OCI-LY7 (cell line): ENCODE results near the gene TFIP11. TPM values are rescaled to one million over a fixed set of nuclear protein-coding genes. Genes with fewer than 3 reads are reported as not detected.

Experiments used
- BruUV-seq: library from RNA; stranded (reverse); fragments of 400-500 nt; replicated peaks from 2 replicates; lab custom pipeline; 2021; lab: Mats Ljungman, UMichigan
- CTCF ChIA-PET: fragments of 300-600 bp; sonication (Branson Sonifier 250); formaldehyde crosslinking; loops from one replicate; lab custom pipeline; 2022; ENCODE audit warnings: antibody characterized with exemption; ENCODE audit not compliant: unreplicated experiment; lab: Charles Lee
- POLR2A ChIA-PET: fragments of 300-600 bp; sonication (Branson Sonifier 250); formaldehyde crosslinking; loops from one replicate; lab custom pipeline; 2022; ENCODE audit warnings: antibody characterized with exemption; lab: Charles Lee
- DNase-seq: peaks from one replicate; pipeline ENCODE4 v3.0.0-alpha.2; 2015; ENCODE audit warnings: low spot score
- H2AFZ ChIP-seq: fragments of 200-600 bp; sonication (generic), shearing (Covaris generic); 2 replicates; pipeline ENCODE4 v1.6.1; 2014; ENCODE audit warnings: mild to moderate bottlenecking, antibody characterized with exemption, low read length, moderate library complexity
- H3K27ac ChIP-seq: fragments of 200-600 bp; sonication (generic); 2 replicates; pipeline ENCODE4 v1.5.1; 2014; ENCODE audit warnings: mixed run types, low read depth, mild to moderate bottlenecking, moderate library complexity, low read length, inconsistent platforms; ENCODE audit not compliant: poor library complexity, severe bottlenecking
- H3K36me3 ChIP-seq: fragments of 200-600 bp; sonication (generic); 2 replicates; pipeline ENCODE4 v1.6.1; 2014; ENCODE audit warnings: mild to moderate bottlenecking, antibody characterized with exemption, low read length, moderate library complexity, mixed read lengths; ENCODE audit not compliant: insufficient read depth
- H3K4me1 ChIP-seq: fragments of 200-600 bp; sonication (generic); 2 replicates; pipeline ENCODE4 v1.5.1; 2014; ENCODE audit warnings: mild to moderate bottlenecking, low read length; ENCODE audit not compliant: insufficient read depth, poor library complexity, severe bottlenecking
- H3K4me2 ChIP-seq: fragments of 200-600 bp; sonication (generic); 2 replicates; pipeline ENCODE4 v1.6.1; 2014; ENCODE audit warnings: mild to moderate bottlenecking, low read length
- H3K4me3 ChIP-seq: fragments of 200-600 bp; sonication (generic); 2 replicates; pipeline ENCODE4 v1.5.1; 2014; ENCODE audit warnings: mild to moderate bottlenecking, low read depth, low read length; ENCODE audit not compliant: poor library complexity, severe bottlenecking
- H3K79me2 ChIP-seq: fragments of 200-600 bp; sonication (generic); 2 replicates; pipeline ENCODE4 v1.6.1; 2016; ENCODE audit warnings: low read depth, mild to moderate bottlenecking, low read length, moderate library complexity, mixed read lengths; ENCODE audit not compliant: insufficient read depth
- H3K9me2 ChIP-seq: fragments of 200-600 bp; sonication (generic); 2 replicates; pipeline ENCODE4 v1.6.1; 2016; ENCODE audit warnings: mild to moderate bottlenecking, low read length, mixed read lengths; ENCODE audit not compliant: insufficient read depth
- H3K9me3 ChIP-seq: fragments of 200-600 bp; sonication (generic); 2 replicates; pipeline ENCODE4 v1.6.1; 2014; ENCODE audit warnings: mild to moderate bottlenecking, mixed run types, low read length, mixed read lengths
- H4K20me1 ChIP-seq: fragments of 200-600 bp; sonication (generic); 2 replicates; pipeline ENCODE4 v1.6.1; 2014; ENCODE audit warnings: mild to moderate bottlenecking, antibody characterized with exemption, low read length, moderate library complexity, mixed read lengths; ENCODE audit not compliant: insufficient read depth
- CTCF ChIP-seq: fragments of 200-600 bp; sonication (generic); conservative IDR thresholded peaks from 2 replicates; pipeline ENCODE4 v1.5.1; 2014; ENCODE audit warnings: mild to moderate bottlenecking, antibody characterized with exemption, low read length, moderate library complexity, mixed read lengths
- EZH2phosphoT487 ChIP-seq: fragments of 200-600 bp; sonication (generic); IDR thresholded peaks from 2 replicates; pipeline ENCODE4 v1.6.1; 2018; ENCODE audit warnings: low read depth, borderline replicate concordance, mild to moderate bottlenecking, mixed run types, antibody characterized with exemption, low read length, moderate library complexity, mixed read lengths
- intact Hi-C: fragments of 100-400 bp; cut with micrococcal nuclease; formaldehyde crosslinking; loops from one replicate; pipeline ENCODE4 v1.10.0; 2022; ENCODE audit not compliant: unreplicated experiment
- total RNA-seq, 2 experiments: library from RNA; depleted of rRNA in 1 of 2; stranded (reverse); fragments of >200 nt in 1 of 2; shearing (Covaris generic) in 1 of 2; gene quantifications; 2 replicates each; pipeline ENCODE4 v1.2.3, GENCODE V29; 2014 to 2022

The TFIP11 gene
- total RNA-seq, 2 experiments from 2014 or later = 45.2 to 54.5 TPM

GRCh38 chr22:26477341-26477731, 34.9 kb downstream of the TFIP11 start:
- Histone ChIP-seq H3K9me2 (no peaks in the 10 kb centered on the region), H3K36me3 (peaks cover 66% of the 10 kb centered on the region), H3K4me3 (peak overlapping the region; percentile 86), H3K4me1 (peaks cover 68% of the 10 kb centered on the region), H3K9me3 (no peaks in the 10 kb centered on the region), H2AFZ (no peak overlapping the region), H3K4me2 (peak overlapping the region; percentile 85), H3K79me2 (peaks cover 83% of the 10 kb centered on the region), H3K27ac (peak overlapping the region; percentile 18), H4K20me1 (0 out of 2 replicates have a peak, but pooled peaks cover 3% of the 10 kb centered on the region)
- CTCF ChIA-PET = no interaction called here
- intact Hi-C loops = no loop called here
- no peak for DNase-seq
- POLR2A ChIA-PET = interaction anchor here (5.2 kb wide), 1 partner anchor 196 kb away, joined by 21 read pairs; no protein-coding TSS in a partner anchor
- no TSS peak for BruUV-seq
- TF ChIP-seq CTCF = no peak
- TF ChIP-seq EZH2phosphoT487 = no peak

- peak overlapping the region; percentile 86 for H3K4me3 ChIP-seq
- peaks cover 78% of the 10 kb centered on the region for H3K79me2 ChIP-seq
- no peaks in the 10 kb centered on the region for H3K9me2 ChIP-seq
- H3K36me3 ChIP-seq = peaks cover 71% of the 10 kb centered on the region
- 0 out of 2 replicates have a peak, but pooled peaks cover 3% of the 10 kb centered on the region for H4K20me1 ChIP-seq
- peak overlapping the region; percentile 85 for H3K4me2 ChIP-seq
- H3K9me3 ChIP-seq = no peaks in the 10 kb centered on the region
- TF ChIP-seq EZH2phosphoT487 (no peak), CTCF (no peak)
- BruUV-seq = no TSS peak
- H2AFZ ChIP-seq = no peak overlapping the region
- ChIA-PET POLR2A (no interaction called here), CTCF (no interaction called here)
- intact Hi-C loops = no loop called here
- peak overlapping the region; percentile 18 for H3K27ac ChIP-seq
- no peak for DNase-seq
- peaks cover 63% of the 10 kb centered on the region for H3K4me1 ChIP-seq
These were observed 35.5 kb downstream of the TFIP11 start for GRCh38 chr22:26476705-26477340.

GRCh38 chr22:26474682-26475081, 37.6 kb downstream of the TFIP11 start:
- Histone ChIP-seq H3K79me2 (peaks cover 56% of the 10 kb centered on the region), H3K4me1 (peaks cover 42% of the 10 kb centered on the region), H3K9me2 (no peaks in the 10 kb centered on the region), H4K20me1 (0 out of 2 replicates have a peak, but pooled peaks cover 3% of the 10 kb centered on the region), H3K4me2 (no peak overlapping the region), H3K27ac (no peak overlapping the region), H3K36me3 (peaks cover 92% of the 10 kb centered on the region), H2AFZ (no peak overlapping the region), H3K4me3 (no peak overlapping the region), H3K9me3 (no peaks in the 10 kb centered on the region)
- ChIA-PET CTCF (no interaction called here), POLR2A (interaction anchor here (1.0 kb wide), 1 partner anchor 9 kb away, joined by 5 read pairs; the partner anchor contains the start of genes HPS4 and SRRD)
- no TSS peak for BruUV-seq
- intact Hi-C loops = no loop called here
- DNase-seq = no peak
- TF ChIP-seq CTCF (no peak), EZH2phosphoT487 (no peak)
